GM12878 (cell line): ENCODE data around the gene STK16. TPM values are rescaled to one million over a fixed set of nuclear protein-coding genes. Genes with fewer than 3 reads are reported as not detected.
A peak's percentile ranks its signal among the peaks of the same experiment; 100 is the strongest.

Experiments used
- DPF2 ChIP-seq: fragments of 450-650 bp; IDR thresholded peaks from 2 replicates; pipeline ENCODE4 v1.6.1; 2017; ENCODE audit warnings: mild to moderate bottlenecking
- EGR1 ChIP-seq, 2 experiments: IDR thresholded peaks; 1 replicate in 1 of 2; 2 replicates in 1 of 2; pipeline ENCODE4 v1.6.1; 2011 to 2012; ENCODE audit warnings: low read depth in 2 of 2, low read length in 2 of 2, borderline replicate concordance in 1 of 2, mild to moderate bottlenecking in 1 of 2, moderate library complexity in 1 of 2
- LARP7 ChIP-seq: fragments of 450-650 bp; IDR thresholded peaks from 2 replicates; pipeline ENCODE4 v1.6.1; 2017; ENCODE audit warnings: mild to moderate bottlenecking
- MTA3 ChIP-seq: IDR thresholded peaks from 2 replicates; pipeline ENCODE4 v1.6.1; 2012; ENCODE audit warnings: low read length, inconsistent platforms, borderline replicate concordance
- RAD21 ChIP-seq: IDR thresholded peaks from 2 replicates; pipeline ENCODE4 v1.6.1; 2011; ENCODE audit warnings: mild to moderate bottlenecking, low read depth, low read length, moderate library complexity; ENCODE audit not compliant: insufficient read depth
- RAD51 ChIP-seq: fragments of 450-650 bp; IDR thresholded peaks from 2 replicates; pipeline ENCODE4 v1.6.1; 2016; ENCODE audit warnings: moderate library complexity, mild to moderate bottlenecking, inconsistent platforms
- SIN3A ChIP-seq: IDR thresholded peaks from 2 replicates; pipeline ENCODE4 v1.6.1; 2012; ENCODE audit warnings: low read depth, low read length, improper control_type of control experiment
- TAF1 ChIP-seq: IDR thresholded peaks from 2 replicates; pipeline ENCODE4 v1.6.1; 2011; ENCODE audit warnings: mild to moderate bottlenecking, low read depth, low read length, borderline replicate concordance
- TCF12 ChIP-seq: IDR thresholded peaks from 2 replicates; pipeline ENCODE4 v1.6.1; 2011; ENCODE audit warnings: low read depth, mild to moderate bottlenecking, low read length
- TCF3 ChIP-seq: IDR thresholded peaks from 2 replicates; pipeline ENCODE4 v1.6.1; 2012; ENCODE audit warnings: low read depth, mild to moderate bottlenecking, low read length, borderline replicate concordance; ENCODE audit not compliant: insufficient read depth
- WRNIP1 ChIP-seq: IDR thresholded peaks from 2 replicates; pipeline ENCODE4 v1.6.1; 2011; ENCODE audit warnings: low read depth, low read length, improper control_type of control experiment, borderline replicate concordance
- ZNF622 ChIP-seq: fragments of 450-650 bp; IDR thresholded peaks from 2 replicates; pipeline ENCODE4 v1.6.1; 2017; ENCODE audit warnings: mild to moderate bottlenecking, inconsistent platforms
- polyA plus RNA-seq, 11 experiments: library from polyadenylated mRNA; depleted of rRNA in 4 of 11; unstranded in 6 of 11; stranded (reverse) in 5 of 11; fragments of >200 nt; fragmentation: Nextera tagmentation in 4 of 11; fragmentation: Illumina TruSeq in 1 of 11; extraction: Ambion mirVana in 4 of 11; extraction: Trizol in 1 of 11; gene quantifications; 1 replicate in 1 of 11; 2 replicates in 10 of 11; pipeline versions ENCODE4 v1.2.1 to v1.2.3, GENCODE V29; 2011 to 2016; ENCODE audit warnings: inconsistent platforms in 2 of 11, missing spikeins in 2 of 11, low read depth in 1 of 11
- total RNA-seq, 4 experiments: library from RNA; depleted of rRNA in 3 of 4; stranded (reverse); fragments of >200 nt in 3 of 4; fragmentation: Illumina TruSeq in 1 of 4; extraction: Trizol in 1 of 4; gene quantifications; 2 replicates each; pipeline versions ENCODE4 v1.2.1 to v1.2.3, GENCODE V29; 2013 to 2021
- TF ChIP-seq, protein P1 (sequence below): fragments of 450-650 bp; IDR thresholded peaks from 2 replicates; pipeline ENCODE4 v1.6.1; 2017; ENCODE audit warnings: mild to moderate bottlenecking, moderate library complexity
- TF ChIP-seq, protein P2 (sequence below): IDR thresholded peaks from 2 replicates; pipeline ENCODE4 v1.6.1; 2011; ENCODE audit warnings: low read depth, low read length, improper control_type of control experiment, borderline replicate concordance
- TF ChIP-seq, protein P3 (sequence below): IDR thresholded peaks from 2 replicates; pipeline ENCODE4 v1.6.1; 2011; ENCODE audit warnings: borderline replicate concordance, low read depth, mild to moderate bottlenecking, moderate library complexity, low read length; ENCODE audit not compliant: insufficient read depth, poor library complexity, severe bottlenecking
- TF ChIP-seq, protein P4 (sequence below), 3 experiments: IDR thresholded peaks in 2 of 3; conservative IDR thresholded peaks in 1 of 3; 2 replicates each; pipeline ENCODE4 v1.5.1; 2011; ENCODE audit warnings: low read depth in 3 of 3, low read length in 3 of 3, mild to moderate bottlenecking in 3 of 3, control low read depth in 2 of 3, moderate library complexity in 2 of 3, inconsistent platforms in 1 of 3, mixed read lengths in 1 of 3; ENCODE audit not compliant: control insufficient read depth in 2 of 3, insufficient read depth in 1 of 3; ENCODE audit errors: extremely low read depth in 1 of 3
- TF ChIP-seq, protein P5 (sequence below): fragments of 450-650 bp; IDR thresholded peaks from 2 replicates; pipeline ENCODE4 v1.6.1; 2018; ENCODE audit warnings: borderline replicate concordance, mild to moderate bottlenecking; ENCODE audit not compliant: partially characterized antibody

The STK16 gene
- total and polyA plus RNA-seq, 10 of the 15 experiments (the other 5 are each of a cell fraction or from before 2014, with no cell fraction given), result 4.3 to 50.1 (median 17.9) TPM

DNA sequence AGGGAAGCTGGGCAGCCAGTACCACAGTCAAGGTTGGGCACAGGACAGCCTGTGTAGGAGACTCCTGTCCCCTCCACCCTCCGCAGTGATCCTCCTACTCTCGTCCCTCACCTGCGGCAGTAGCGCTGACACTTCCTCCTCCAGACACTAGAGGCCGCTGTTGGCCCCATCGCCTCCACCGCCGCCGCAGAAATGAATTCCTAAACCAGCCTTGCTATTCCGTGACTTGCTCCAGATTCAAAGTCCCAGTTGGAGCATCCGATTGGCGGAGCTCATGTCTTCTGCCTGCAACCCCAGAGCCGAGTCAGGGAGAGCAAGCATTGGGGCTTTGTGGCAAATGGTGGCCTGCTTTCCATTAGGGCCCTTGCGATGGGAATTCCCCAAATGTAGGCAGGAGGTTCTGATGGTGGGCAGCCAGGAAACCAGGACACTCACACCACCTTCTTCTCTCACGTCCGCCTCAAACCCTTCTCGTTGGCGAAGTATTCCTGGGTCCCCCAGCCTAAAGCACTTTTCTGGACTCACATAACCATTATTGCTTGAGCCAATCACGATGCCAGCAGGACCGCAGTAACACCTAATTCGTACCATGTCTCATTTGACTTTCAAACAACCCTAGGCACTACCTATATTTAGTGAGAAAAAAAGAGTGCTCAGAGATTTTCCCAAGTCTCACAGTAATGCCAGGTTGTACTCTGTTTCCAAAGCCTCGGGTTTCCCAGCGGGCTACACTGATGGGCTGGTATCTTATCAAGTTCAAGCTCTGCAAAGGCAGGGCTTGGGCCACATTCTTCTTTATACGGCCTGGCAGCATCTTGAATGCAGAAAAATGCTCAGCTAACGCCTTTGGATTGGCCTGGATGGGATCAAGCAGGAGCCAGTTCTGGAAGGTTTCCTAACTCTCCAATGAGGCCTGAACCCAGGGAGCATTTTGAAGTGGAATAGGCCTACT lies 32.7 kb downstream of the STK16 start (continued):
- TF ChIP-seq, protein P1, sequence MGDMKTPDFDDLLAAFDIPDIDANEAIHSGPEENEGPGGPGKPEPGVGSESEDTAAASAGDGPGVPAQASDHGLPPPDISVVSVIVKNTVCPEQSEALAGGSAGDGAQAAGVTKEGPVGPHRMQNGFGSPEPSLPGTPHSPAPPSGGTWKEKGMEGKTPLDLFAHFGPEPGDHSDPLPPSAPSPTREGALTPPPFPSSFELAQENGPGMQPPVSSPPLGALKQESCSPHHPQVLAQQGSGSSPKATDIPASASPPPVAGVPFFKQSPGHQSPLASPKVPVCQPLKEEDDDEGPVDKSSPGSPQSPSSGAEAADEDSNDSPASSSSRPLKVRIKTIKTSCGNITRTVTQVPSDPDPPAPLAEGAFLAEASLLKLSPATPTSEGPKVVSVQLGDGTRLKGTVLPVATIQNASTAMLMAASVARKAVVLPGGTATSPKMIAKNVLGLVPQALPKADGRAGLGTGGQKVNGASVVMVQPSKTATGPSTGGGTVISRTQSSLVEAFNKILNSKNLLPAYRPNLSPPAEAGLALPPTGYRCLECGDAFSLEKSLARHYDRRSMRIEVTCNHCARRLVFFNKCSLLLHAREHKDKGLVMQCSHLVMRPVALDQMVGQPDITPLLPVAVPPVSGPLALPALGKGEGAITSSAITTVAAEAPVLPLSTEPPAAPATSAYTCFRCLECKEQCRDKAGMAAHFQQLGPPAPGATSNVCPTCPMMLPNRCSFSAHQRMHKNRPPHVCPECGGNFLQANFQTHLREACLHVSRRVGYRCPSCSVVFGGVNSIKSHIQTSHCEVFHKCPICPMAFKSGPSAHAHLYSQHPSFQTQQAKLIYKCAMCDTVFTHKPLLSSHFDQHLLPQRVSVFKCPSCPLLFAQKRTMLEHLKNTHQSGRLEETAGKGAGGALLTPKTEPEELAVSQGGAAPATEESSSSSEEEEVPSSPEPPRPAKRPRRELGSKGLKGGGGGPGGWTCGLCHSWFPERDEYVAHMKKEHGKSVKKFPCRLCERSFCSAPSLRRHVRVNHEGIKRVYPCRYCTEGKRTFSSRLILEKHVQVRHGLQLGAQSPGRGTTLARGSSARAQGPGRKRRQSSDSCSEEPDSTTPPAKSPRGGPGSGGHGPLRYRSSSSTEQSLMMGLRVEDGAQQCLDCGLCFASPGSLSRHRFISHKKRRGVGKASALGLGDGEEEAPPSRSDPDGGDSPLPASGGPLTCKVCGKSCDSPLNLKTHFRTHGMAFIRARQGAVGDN, result no peak
- TF ChIP-seq WRNIP1, result no peak
- TF ChIP-seq ZNF622, result no peak
- no peak for TF ChIP-seq RAD51
- TF ChIP-seq MTA3, result no peak
- no peak for TF ChIP-seq TCF12
- TF ChIP-seq, protein P2, sequence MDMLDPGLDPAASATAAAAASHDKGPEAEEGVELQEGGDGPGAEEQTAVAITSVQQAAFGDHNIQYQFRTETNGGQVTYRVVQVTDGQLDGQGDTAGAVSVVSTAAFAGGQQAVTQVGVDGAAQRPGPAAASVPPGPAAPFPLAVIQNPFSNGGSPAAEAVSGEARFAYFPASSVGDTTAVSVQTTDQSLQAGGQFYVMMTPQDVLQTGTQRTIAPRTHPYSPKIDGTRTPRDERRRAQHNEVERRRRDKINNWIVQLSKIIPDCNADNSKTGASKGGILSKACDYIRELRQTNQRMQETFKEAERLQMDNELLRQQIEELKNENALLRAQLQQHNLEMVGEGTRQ, result no peak
- TF ChIP-seq SIN3A, result no peak
- TF ChIP-seq TAF1, result no peak
- peak; percentile 57 for TF ChIP-seq RAD21
- peak; percentile 69 for TF ChIP-seq DPF2
- TF ChIP-seq, protein P3, sequence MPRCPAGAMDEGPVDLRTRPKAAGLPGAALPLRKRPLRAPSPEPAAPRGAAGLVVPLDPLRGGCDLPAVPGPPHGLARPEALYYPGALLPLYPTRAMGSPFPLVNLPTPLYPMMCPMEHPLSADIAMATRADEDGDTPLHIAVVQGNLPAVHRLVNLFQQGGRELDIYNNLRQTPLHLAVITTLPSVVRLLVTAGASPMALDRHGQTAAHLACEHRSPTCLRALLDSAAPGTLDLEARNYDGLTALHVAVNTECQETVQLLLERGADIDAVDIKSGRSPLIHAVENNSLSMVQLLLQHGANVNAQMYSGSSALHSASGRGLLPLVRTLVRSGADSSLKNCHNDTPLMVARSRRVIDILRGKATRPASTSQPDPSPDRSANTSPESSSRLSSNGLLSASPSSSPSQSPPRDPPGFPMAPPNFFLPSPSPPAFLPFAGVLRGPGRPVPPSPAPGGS, result no peak
- no peak for TF ChIP-seq EGR1 (IDR thresholded peaks at IDR 0.05; ENCODE audit: borderline replicate concordance in 1 of 2, low read depth in 2 of 2, low read length in 2 of 2)
- TF ChIP-seq, protein P4, sequence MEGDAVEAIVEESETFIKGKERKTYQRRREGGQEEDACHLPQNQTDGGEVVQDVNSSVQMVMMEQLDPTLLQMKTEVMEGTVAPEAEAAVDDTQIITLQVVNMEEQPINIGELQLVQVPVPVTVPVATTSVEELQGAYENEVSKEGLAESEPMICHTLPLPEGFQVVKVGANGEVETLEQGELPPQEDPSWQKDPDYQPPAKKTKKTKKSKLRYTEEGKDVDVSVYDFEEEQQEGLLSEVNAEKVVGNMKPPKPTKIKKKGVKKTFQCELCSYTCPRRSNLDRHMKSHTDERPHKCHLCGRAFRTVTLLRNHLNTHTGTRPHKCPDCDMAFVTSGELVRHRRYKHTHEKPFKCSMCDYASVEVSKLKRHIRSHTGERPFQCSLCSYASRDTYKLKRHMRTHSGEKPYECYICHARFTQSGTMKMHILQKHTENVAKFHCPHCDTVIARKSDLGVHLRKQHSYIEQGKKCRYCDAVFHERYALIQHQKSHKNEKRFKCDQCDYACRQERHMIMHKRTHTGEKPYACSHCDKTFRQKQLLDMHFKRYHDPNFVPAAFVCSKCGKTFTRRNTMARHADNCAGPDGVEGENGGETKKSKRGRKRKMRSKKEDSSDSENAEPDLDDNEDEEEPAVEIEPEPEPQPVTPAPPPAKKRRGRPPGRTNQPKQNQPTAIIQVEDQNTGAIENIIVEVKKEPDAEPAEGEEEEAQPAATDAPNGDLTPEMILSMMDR (IDR thresholded peaks at IDR 0.05 in 2 of 3, conservative IDR thresholded peaks at IDR 0.05 in 1 of 3; ENCODE audit: control insufficient read depth in 2 of 3, extremely low read depth in 1 of 3, insufficient read depth in 1 of 3, low read depth in 3 of 3, low read length in 3 of 3), result peak; percentile 95 to 99 (median 98)
- TF ChIP-seq, protein P5, sequence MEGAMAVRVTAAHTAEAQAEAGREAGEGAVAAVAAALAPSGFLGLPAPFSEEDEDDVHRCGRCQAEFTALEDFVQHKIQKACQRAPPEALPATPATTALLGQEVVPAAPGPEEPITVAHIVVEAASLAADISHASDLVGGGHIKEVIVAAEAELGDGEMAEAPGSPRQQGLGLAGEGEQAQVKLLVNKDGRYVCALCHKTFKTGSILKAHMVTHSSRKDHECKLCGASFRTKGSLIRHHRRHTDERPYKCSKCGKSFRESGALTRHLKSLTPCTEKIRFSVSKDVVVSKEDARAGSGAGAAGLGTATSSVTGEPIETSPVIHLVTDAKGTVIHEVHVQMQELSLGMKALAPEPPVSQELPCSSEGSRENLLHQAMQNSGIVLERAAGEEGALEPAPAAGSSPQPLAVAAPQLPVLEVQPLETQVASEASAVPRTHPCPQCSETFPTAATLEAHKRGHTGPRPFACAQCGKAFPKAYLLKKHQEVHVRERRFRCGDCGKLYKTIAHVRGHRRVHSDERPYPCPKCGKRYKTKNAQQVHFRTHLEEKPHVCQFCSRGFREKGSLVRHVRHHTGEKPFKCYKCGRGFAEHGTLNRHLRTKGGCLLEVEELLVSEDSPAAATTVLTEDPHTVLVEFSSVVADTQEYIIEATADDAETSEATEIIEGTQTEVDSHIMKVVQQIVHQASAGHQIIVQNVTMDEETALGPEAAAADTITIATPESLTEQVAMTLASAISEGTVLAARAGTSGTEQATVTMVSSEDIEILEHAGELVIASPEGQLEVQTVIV, result no peak
- peak; percentile 60; the same call in 1 of the 2 replicates for TF ChIP-seq LARP7
- no peak for TF ChIP-seq TCF3
